AG10803 (cell line): ENCODE results near the gene TMEM45B.
"Not testable (repeated sequence)": the region's sequence is repeated elsewhere in the genome, so short reads cannot be mapped to it uniquely, and the experiment has no call there.

Experiments used
- DNase-seq: peaks from one replicate; pipeline ENCODE4 v3.0.0; 2010; ENCODE audit warnings: low read depth
- H3K4me3 ChIP-seq: 2 replicates; pipeline ENCODE4 v1.5.1; 2011; ENCODE audit warnings: mild to moderate bottlenecking, low read length, control low read depth
- TF ChIP-seq, protein P1 (sequence below): conservative IDR thresholded peaks from 2 replicates; pipeline ENCODE4 v1.5.1; 2011; ENCODE audit warnings: mild to moderate bottlenecking, low read length, control low read depth, inconsistent platforms

The TMEM45B gene

DNA sequence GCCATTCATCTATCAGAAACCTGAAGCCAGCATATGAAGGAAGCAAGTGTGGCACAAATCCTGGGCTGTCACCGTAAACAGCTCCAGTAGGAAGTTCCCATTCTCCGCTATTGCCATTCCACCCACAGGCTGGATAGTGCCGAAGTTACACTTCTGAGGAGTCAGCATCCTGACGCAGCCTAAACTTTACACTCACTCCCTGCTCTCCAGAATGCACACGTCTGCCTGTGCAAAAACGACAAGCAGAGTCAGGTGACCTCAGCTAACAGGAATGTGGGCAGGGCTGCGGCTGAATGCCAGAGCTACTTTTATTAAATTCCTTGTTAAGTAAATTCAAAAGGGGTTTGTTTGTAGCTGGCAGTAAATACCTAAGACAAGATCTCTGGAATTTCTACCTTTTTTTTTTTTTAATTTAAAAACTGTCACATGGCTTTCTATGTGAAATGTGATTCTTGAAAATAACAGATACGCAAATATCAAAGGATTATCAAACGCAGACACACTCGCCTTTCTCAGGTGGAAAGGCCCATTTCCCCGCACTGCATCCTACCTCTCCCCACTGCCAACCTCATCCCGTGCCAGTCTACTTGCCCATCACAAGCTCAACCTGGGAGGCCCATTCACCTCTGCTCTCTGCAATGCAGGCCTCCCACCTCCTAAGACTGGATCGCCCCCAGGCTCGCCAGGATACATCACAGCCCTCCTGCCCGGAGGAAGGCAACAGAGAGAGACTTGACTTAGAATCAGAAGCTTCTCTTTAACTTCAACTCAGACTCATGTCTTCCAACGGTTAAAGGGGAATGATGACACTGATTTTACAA lies 46.3 kb downstream of the TMEM45B start:
- DNase-seq = peak; percentile 93
- no peak overlapping the region for H3K4me3 ChIP-seq
- TF ChIP-seq, protein P1, sequence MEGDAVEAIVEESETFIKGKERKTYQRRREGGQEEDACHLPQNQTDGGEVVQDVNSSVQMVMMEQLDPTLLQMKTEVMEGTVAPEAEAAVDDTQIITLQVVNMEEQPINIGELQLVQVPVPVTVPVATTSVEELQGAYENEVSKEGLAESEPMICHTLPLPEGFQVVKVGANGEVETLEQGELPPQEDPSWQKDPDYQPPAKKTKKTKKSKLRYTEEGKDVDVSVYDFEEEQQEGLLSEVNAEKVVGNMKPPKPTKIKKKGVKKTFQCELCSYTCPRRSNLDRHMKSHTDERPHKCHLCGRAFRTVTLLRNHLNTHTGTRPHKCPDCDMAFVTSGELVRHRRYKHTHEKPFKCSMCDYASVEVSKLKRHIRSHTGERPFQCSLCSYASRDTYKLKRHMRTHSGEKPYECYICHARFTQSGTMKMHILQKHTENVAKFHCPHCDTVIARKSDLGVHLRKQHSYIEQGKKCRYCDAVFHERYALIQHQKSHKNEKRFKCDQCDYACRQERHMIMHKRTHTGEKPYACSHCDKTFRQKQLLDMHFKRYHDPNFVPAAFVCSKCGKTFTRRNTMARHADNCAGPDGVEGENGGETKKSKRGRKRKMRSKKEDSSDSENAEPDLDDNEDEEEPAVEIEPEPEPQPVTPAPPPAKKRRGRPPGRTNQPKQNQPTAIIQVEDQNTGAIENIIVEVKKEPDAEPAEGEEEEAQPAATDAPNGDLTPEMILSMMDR = no peak

DNA sequence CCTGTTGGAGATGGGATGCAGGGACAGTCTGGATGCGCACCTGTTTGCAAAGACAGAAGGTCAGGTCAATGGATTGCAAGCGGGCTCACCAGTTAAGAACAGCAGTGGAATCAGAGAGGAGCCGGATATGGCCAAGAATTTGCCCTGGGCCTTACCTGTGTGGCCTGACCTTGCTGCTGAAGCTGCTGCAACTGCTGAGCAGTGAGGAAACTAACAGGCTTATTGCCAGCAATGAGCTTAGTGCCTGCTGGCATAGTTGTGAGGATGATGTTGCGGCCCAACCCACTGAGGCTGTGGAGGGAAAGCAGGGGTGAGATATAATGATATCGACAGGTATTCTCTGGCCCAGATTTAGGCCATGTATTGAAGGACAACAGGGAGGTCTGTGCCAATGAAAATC lies 49.2 kb downstream of the TMEM45B start:
- no peak for DNase-seq
- TF ChIP-seq, protein P1 = no peak

DNA sequence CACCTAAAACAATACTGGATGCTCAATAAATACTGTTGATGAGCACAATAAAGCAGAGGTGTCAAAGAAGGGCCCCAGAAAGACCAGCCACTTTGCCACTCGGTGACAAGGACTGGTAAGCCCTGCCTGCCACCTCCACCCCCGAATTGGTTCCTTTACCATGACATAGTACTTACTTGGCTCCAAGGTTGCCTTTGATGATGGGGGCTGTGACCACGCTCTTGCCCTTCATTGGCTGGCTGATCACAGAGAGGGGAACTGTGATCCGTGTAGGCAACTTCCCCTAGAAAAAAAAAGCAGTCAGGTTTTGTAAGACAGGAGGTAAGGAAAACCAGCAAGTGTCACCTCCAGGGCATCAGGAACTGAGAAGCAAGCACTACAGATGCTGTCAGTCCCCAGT lies 50.1 kb downstream of the TMEM45B start:
- DNase-seq = no peak
- no peak overlapping the region for H3K4me3 ChIP-seq
- TF ChIP-seq, protein P1 = no peak

More for the DNA sequence above, 49.2 kb downstream of the TMEM45B start:
- no peak overlapping the region for H3K4me3 ChIP-seq

DNA sequence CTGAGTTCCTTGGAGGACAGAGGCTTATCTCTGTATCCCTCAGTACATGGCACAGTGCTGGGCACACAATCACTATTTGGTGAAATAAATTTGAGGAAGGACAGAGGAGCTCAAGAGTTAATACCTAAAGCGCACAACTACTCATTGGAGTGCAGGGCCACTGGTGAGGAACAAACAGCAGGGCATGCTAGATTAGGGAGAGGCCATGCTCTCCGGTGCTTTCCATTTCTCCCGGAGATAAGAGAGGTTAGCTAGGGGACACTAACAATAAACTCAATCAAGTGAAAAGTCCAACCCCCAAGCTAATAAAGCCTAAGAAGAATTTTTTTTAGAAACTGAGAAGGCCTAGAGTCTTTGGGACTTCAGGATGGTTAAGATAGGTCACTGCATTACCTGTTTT lies 50.7 kb downstream of the TMEM45B start:
- no peak for DNase-seq
- H3K4me3 ChIP-seq = no peak overlapping the region
- TF ChIP-seq, protein P1 = no peak

DNA sequence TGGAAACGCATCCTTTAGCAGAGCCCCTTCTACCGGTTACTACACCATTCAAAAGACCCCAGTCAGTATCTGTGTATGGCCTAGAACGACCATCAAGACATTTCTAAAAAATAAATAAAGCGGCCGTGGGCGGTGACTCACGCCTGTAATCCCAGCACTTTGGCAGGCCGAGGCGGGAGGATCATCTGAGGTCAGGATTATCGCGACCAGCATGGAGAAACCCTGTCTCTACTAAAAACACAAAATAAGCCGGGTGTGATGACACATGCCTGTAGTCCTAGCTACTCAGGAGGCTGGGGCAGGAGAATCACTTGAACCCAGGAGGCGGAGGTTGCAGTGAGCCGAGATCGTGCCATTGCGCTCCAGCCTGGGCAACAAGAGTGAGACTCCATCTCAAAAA lies 53.0 kb downstream of the TMEM45B start:
- not testable (repeated sequence) for DNase-seq, H3K4me3 ChIP-seq

DNA sequence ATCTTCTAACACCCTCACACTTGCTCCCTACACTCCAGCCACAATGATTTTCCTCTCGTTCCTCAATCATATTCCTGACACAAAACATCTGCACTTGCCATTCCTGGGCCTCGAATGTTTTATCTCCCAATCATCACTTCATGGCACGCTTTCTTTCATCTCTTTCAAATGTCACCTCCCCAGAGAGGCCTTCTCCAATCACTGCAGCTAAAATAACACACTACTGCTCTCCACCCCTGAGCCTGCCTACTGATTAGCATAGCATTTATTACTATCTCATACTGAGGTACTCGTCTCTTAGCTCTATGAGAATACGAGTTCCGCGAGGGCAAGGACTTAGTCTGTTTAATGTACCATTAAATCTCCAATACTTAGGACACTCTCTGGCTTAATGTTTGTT lies 56.3 kb downstream of the TMEM45B start:
- H3K4me3 ChIP-seq = no peak overlapping the region
- TF ChIP-seq, protein P1 = no peak
- no peak for DNase-seq

DNA sequence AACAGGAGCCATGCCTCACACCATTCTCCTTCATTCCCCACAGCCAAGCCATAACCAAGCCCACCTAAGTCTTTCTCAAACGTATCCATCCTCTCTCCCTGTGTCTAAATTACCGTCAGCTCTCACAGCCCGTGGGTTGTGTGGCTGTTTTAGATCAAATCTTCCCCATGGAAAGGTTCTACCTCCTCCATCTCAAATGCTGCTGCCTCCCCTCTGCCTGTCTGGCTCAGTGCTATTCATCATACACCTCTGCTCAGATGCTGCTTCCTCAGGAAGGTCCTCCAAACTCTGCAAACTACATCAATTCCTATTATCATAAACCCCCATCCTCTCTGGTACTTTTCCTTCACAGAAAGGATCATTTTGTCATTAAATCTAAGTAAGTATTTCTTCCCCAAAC lies 64.7 kb downstream of the TMEM45B start:
- DNase-seq = no peak
- no peak overlapping the region for H3K4me3 ChIP-seq
- TF ChIP-seq, protein P1 = no peak
